ENCODE results near the gene ZNF555. TPM values are rescaled to one million over a fixed set of nuclear protein-coding genes. Genes with fewer than 3 reads are reported as not detected.

ZNF555 gene
- total RNA-seq, 2 experiments from 2014 or later = 2.3 to 2.4 TPM

DNA sequence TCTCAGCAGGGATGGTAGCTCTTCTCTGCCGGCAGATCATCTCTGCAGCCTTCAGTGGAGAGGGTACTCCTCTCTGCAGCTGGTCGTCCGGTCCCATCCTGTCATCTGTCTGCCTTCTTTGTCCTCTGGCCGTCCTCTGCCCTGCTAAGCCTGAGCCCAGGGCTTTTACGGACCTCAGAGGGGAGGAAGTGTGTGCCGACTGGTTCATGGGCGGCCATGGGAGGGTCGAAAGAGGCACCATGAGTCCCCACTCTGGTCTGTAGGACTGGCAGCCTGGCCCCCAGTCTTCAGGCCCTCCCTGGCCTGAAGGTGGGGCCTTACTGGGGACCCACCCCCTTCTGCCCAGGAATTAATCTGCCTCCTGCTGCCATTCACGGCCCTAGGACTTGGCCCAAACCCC is 17.6 kb upstream of the ZNF555 start:
- DNase-seq = no peak
- ChIA-PET CTCF (no interaction called here), POLR2A (no interaction called here)
- intact Hi-C loops (cut with DNase I, micrococcal nuclease) = no loop called here
- H3K9me3 ChIP-seq (ENCODE audit: control insufficient read depth in 1 of 2, insufficient read depth in 1 of 2, low read length in 2 of 2) = no peaks in the 10 kb centered on the region
- H3K27ac ChIP-seq (ENCODE audit: low read depth in 1 of 2, low read length in 2 of 2) = no peak overlapping the region
- Mint-ChIP-seq H3K9me3 (no peaks in the 10 kb centered on the region), H3K4me1 (ENCODE audit: low read depth) (peaks cover 8% of the 10 kb centered on the region), H3K4me3 (no peak overlapping the region), H3K36me3 (ENCODE audit: low read depth) (peaks cover 38% of the 10 kb centered on the region), H3K27ac (no peak overlapping the region), H3K27me3 (no peaks in the 10 kb centered on the region)
- no peak overlapping the region for H3K4me3 ChIP-seq (ENCODE audit: low read length)
- no peak for TF ChIP-seq CTCF (IDR thresholded peaks at IDR 0.05)
- ATAC-seq (ENCODE audit: poor library complexity) = no peak
- peaks cover 4% of the 10 kb centered on the region for H3K36me3 ChIP-seq (ENCODE audit: insufficient read depth, low read length)
- H3K4me1 ChIP-seq (ENCODE audit: insufficient read depth, low read length) = peaks cover 17% of the 10 kb centered on the region
- H3K27me3 ChIP-seq (ENCODE audit: control insufficient read depth in 1 of 2, insufficient read depth in 2 of 2, low read length in 2 of 2) = no peaks in the 10 kb centered on the region

GRCh38 chr19:2824129-2824528 is 17.1 kb upstream of the ZNF555 start:
- no peak overlapping the region for H3K4me3 ChIP-seq (ENCODE audit: low read length)
- POLR2A ChIA-PET = no interaction called here
- H3K27me3 Mint-ChIP-seq = no peaks in the 10 kb centered on the region
- H3K27ac ChIP-seq (ENCODE audit: low read depth in 1 of 2, low read length in 2 of 2) = no peak overlapping the region
- no peak for DNase-seq
- H3K36me3 Mint-ChIP-seq (ENCODE audit: low read depth) = peaks cover 43% of the 10 kb centered on the region
- intact Hi-C loops (cut with DNase I, micrococcal nuclease) = no loop called here
- no peak for TF ChIP-seq CTCF (IDR thresholded peaks at IDR 0.05)
- peaks cover 4% of the 10 kb centered on the region for H3K36me3 ChIP-seq (ENCODE audit: insufficient read depth, low read length)
- no peaks in the 10 kb centered on the region for H3K9me3 ChIP-seq (ENCODE audit: control insufficient read depth in 1 of 2, insufficient read depth in 1 of 2, low read length in 2 of 2)
- CTCF ChIA-PET = no interaction called here
- no peak overlapping the region for H3K4me3 Mint-ChIP-seq
- H3K27ac Mint-ChIP-seq = no peak overlapping the region
- peaks cover 16% of the 10 kb centered on the region for H3K4me1 ChIP-seq (ENCODE audit: insufficient read depth, low read length)
- H3K27me3 ChIP-seq (ENCODE audit: control insufficient read depth in 1 of 2, insufficient read depth in 2 of 2, low read length in 2 of 2) = no peaks in the 10 kb centered on the region
- ATAC-seq (ENCODE audit: poor library complexity) = no peak
- peaks cover 8% of the 10 kb centered on the region for H3K4me1 Mint-ChIP-seq (ENCODE audit: low read depth)
- H3K9me3 Mint-ChIP-seq = no peaks in the 10 kb centered on the region

- TF ChIP-seq CTCF (IDR thresholded peaks at IDR 0.05) = no peak
- Mint-ChIP-seq H3K9me3 (peaks cover 2% of the 10 kb centered on the region), H3K36me3 (ENCODE audit: low read depth) (peaks cover 66% of the 10 kb centered on the region), H3K4me3 (no peak overlapping the region), H3K27ac (no peak overlapping the region), H3K27me3 (no peaks in the 10 kb centered on the region), H3K4me1 (ENCODE audit: low read depth) (no peaks in the 10 kb centered on the region)
- ATAC-seq (ENCODE audit: poor library complexity) = no peak
- Histone ChIP-seq H3K36me3 (ENCODE audit: insufficient read depth, low read length) (peaks cover 4% of the 10 kb centered on the region), H3K4me3 (ENCODE audit: low read length) (no peak overlapping the region), H3K9me3 (ENCODE audit: control insufficient read depth in 1 of 2, insufficient read depth in 1 of 2, low read length in 2 of 2) (peaks cover 5 to 21% of the 10 kb centered on the region in 2 experiments), H3K27me3 (ENCODE audit: control insufficient read depth in 1 of 2, insufficient read depth in 2 of 2, low read length in 2 of 2) (no peaks in the 10 kb centered on the region), H3K4me1 (ENCODE audit: insufficient read depth, low read length) (no peaks in the 10 kb centered on the region), H3K27ac (ENCODE audit: low read depth in 1 of 2, low read length in 2 of 2) (no peak overlapping the region)
- ChIA-PET CTCF (no interaction called here), POLR2A (no interaction called here)
- no peak for DNase-seq
- intact Hi-C loops (cut with DNase I, micrococcal nuclease) = no loop called here
These were observed 14.3 kb upstream of the ZNF555 start for GRCh38 chr19:2827022-2827421.
